MM.1S (cell line): Measurements from ENCODE around the gene TMEM135.

Experiments
- CTCF ChIP-seq: fragments of 300-600 bp; sonication (generic); IDR thresholded peaks from 2 replicates; pipeline ENCODE4 v1.5.1; 2016; ENCODE audit warnings: antibody characterized with exemption, low read length, mixed read lengths
- EZH2 ChIP-seq: fragments of 300-600 bp; sonication (generic); optimal IDR thresholded peaks from 2 replicates; pipeline ENCODE3; 2017; ENCODE audit warnings: low read depth, mild to moderate bottlenecking, antibody characterized with exemption, low read length, mixed read lengths

- TF ChIP-seq CTCF (no peak), EZH2 (no peak)
These were observed 217.9 kb downstream of the TMEM135 start for GRCh38 chr11:87255589-87255988.
